CD4-positive, alpha-beta T cell treated with Interleukin-2 at 100 ng/mL for 4 hours (primary cell): ENCODE data around the gene ATXN3.
"Not testable (repeated sequence)": the region's sequence is repeated elsewhere in the genome, so short reads cannot be mapped to it uniquely, and the experiment has no call there.

Experiments
- DNase-seq: peaks from one replicate; pipeline ENCODE4 v3.0.0-alpha.2; 2020; ENCODE audit warnings: low spot score

The ATXN3 gene

GRCh38 chr14:92058006-92058917 is 48.1 kb downstream of the ATXN3 start:
- DNase-seq, result no peak

DNA sequence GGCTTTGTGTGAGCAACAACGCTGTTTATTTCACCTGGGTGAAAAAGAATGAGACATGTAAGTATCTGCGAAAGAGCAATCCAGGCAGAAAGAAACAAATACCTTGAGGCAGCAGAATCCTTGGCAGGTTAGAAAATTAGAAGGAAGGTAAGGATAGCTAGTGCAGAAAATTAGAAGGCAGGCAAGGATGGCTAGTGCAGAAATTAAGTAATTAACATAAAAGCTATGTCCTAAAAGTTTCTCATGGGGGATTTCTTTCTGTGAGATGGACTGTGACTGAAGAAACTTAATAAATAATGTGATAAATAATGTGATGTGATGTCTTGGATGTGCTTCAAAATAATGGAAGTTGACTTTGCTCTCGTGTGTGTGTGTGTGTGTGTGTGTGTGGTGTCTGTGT is 56.6 kb downstream of the ATXN3 start:
- DNase-seq, result no peak

- not testable (repeated sequence) for DNase-seq
Measured at GRCh38 chr14:92049221-92049620, 57.2 kb downstream of the ATXN3 start.

- DNase-seq, result not testable (repeated sequence)
Measured at GRCh38 chr14:92045904-92046303, 60.5 kb downstream of the ATXN3 start.

- DNase-seq, result not testable (repeated sequence)
Measured at GRCh38 chr14:92041766-92042165, 64.6 kb downstream of the ATXN3 start.

DNA sequence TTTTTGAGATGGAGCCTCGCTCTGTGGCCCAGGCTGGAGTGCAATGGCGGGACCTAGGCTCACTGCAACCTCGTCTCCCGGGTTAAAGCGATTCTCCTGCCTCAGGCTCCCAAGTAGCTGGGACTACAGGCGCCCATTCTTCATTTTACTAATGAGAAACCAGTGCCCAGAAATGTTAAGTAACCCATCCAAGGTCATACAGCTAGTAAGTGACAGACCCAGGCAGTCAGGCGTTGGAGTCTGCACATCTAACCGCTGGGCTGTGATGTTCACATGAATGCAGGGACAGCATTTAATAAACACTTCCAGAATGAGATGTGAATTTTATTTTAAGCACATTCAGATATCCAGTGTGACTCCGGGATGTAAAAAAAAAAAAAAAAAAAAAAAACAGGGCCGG is 65.2 kb downstream of the ATXN3 start:
- DNase-seq, result no peak

DNA sequence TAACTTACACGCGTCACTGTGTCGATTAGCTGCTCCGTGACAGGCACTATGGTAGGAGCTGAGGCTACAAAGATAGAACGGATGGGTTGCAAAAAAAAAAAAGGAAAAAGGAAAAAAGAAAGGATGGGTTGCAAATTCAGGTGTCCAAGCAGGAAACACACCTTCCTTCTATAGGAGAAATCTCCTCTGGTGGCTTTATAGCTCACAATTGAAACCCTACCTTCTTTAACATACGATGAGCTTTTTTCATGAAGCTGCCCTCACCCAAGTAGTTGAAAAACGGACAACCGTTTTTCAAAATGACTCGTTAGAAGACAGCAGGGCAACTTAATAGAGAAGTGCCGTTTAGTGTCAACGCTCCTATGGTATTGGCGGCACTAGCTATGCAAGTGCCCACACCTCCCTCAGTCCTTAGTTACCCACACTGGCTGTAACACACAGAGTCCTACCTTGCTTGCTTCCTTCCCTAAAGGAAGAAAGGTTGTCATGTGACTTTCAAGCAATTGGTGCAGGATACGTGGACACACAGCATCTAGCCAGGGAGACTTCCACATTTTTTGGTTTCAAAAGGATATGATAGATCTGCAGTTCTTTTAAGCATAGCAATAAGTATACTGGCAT is 65.8 kb downstream of the ATXN3 start:
- DNase-seq, result peak; percentile 6

GRCh38 chr14:92039719-92040430 is 66.5 kb downstream of the ATXN3 start, which contains the start of gene TRIP11:
Gene TRIP11, minus strand, starts transcription at chr14:92040059. Its CDS starts 374 bp downstream, at chr14:92039685.
- peak; percentile 96 for DNase-seq

- peak; percentile 11 for DNase-seq
Measured at GRCh38 chr14:92039063-92039718, 67.2 kb downstream of the ATXN3 start.

DNA sequence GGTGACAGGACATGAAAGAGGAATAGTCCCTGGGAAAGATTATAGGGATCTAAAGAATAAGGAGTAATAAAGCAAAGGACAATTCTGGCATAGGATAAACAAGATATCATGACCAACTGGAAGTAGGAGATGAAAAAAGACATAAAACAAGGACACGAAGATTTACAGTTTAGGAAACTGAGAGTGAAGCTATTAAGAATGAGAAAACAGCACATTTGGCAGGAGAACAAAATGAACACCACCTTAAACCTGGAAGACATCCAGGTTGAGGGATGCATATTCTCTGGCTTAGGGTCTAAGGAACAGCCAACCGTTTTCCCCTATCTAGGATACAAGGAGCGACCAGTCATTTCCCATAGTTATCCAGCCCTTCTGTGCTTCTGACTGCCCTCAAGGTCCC is 68.4 kb downstream of the ATXN3 start:
- DNase-seq, result no peak

- DNase-seq, result no peak
Measured at GRCh38 chr14:92035890-92036289, 70.5 kb downstream of the ATXN3 start.

DNA sequence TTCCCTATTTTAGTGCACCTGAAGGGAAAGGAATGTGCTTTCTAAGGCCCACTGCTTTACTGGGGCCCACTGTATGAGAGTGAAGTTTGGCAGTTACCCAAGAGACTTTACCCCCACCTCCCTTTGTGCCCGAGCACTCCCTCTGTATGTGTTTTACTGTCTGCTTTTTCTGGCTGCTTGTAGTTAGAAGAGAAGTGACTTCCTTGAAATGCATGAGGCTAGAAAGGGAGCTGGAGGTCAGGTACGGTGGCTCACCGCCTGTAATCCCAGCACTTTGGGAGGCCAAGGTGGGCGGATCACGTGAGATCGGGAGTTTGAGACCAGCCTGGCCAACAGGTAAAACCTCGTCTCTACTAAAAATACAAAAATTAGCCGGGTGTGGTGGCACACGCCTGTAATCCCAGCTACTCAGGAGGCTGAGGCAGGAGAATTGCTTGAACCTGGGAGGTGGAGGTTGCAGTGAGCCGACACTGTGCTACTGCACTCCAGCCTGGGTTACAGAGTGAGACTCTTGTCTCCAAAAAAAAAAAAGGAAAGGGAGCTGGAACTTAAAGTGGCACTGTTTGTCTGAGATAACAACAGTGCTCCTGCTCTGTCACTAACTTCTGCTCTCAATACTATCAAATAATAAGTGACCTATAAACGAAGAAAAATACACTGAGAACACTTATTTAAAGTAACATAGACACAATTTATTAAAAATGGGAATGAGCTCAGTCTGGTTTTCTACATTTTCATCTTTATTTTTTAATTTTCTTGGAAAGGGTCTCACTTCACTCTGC is 72.3 kb downstream of the ATXN3 start:
- DNase-seq, result no peak

DNA sequence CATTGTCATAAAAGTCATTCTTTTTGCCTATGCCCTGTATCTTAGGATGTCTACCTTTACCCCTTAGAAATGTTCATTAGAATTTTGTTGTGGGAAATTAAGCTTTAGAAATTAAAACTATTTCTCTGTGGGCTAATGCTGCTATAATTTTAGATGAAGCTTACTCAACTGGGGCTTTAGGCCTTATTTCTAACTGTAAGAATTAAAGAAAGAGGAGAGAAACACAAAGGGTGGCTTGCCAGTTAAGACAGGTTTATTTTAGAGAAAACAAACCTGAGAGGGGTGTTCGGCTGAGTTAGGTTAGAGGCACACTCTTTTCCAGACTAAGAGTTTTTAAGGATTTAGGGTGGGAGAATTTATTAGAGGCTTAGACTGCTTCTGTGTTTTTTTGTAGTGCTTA is 72.9 kb downstream of the ATXN3 start:
- no peak for DNase-seq

DNA sequence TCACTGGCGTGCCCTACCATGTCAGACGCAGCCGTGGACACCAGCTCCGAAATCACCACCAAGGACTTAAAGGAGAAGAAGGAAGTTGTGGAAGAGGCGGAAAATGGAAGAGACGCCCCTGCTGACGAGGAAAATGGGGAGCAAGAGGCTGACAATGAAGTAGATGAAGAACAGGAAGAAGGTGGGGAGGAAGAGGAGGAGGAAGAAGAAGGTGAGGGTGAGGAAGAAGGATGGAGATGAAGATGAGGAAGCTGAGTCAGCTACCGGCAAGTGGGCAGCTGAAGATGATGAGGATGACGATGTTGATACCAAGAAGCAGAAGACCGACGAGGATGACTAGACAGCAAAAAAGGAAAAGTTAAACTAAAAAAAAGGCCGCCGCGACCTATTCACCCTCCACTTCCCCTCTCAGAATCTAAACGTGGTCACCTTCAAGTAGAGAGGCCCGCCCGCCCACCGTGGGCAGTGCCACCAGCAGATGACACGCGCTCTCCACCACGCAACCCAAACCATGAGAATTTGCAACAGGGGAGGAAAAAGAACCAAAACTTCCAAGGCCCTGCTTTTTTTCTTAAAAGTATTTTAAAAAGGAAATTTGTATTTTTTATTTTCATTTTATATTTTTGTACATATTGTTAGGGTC is 79.7 kb downstream of the ATXN3 start:
- no peak for DNase-seq

DNA sequence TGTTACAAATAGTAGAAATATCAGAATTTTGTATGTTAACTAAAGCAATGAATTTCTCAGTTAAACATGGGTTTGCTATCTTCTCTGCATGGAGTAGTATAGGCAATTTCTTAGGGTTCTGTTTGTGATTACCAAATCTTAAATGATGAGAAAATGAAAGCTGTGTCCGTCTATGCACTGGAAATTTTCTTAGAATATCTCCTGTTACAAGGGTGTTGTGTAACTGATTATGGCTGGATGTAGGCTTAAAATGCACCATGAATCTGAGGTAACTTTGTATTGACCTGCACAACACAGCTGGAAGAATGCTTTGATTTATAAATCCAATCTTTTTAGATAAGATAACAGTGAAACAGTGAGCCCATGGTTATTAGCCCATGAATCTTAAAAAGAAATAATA is 84.3 kb downstream of the ATXN3 start:
- DNase-seq, result no peak

DNA sequence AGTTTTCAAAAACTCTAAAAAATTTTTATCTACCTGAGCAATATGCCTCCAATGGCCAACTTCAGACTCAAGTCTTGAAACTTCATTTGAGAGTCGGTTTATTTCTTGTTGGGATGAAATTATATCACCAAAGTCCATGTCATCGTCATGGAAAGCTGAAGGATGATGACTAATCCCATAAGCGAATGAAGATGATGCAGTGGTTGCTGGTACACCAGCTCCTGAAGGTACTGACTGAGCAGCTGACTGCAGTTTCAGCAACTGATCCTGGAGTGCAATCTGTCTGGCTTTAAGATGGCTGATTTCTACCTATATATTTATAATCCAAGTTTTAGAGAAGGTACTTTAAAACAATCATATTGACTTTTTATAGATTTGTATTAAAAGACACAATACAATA is 84.9 kb downstream of the ATXN3 start:
- DNase-seq, result no peak

DNA sequence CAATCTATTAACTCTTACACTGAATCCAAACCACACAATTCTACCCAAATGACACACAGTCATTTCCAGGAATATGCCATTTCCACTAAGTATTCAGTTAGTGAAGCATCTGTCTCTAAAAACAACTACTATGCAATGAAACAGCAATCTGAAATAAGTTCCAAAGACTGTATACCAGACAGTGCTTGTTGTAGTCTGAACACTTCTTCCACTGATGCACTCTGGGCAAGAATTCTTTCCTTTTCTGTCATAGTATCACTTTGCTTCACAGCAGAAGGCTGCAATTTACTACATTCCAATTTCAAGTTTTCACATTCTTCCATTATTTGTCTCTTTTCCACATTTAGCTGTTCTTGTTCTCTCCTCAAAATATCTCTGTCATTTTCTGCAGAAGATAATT is 92.3 kb downstream of the ATXN3 start:
- DNase-seq, result no peak

DNA sequence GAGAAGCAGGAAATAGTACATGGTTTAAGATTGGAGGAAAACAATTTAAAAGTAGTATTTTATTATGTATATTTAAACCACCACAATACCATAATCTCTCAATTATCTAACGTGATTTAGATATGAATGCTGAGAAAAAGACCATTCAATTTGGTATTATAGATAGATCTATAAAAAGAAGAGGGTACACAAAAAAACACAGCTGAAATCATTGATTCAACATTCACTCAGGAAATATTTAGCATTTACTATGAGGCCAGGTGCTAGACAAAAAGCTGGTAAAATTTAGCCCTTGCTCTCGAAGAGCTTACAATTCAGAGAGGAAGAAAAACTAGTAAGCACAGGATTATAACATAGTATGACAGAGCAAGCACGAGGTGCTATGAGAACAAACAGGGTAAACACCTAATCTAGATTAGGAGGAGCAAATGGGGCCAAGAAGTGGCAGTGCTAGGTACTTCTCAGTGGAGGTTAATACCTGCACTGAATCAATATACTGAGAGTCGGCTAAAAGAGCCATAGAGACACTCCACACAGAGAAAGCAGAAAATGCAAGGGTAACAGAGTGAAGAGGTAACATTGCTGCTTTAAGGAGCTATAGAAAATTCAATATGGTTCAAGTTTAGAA is 94.1 kb downstream of the ATXN3 start:
- no peak for DNase-seq

- DNase-seq, result no peak
Measured at GRCh38 chr14:92010644-92011043, 95.7 kb downstream of the ATXN3 start.

DNA sequence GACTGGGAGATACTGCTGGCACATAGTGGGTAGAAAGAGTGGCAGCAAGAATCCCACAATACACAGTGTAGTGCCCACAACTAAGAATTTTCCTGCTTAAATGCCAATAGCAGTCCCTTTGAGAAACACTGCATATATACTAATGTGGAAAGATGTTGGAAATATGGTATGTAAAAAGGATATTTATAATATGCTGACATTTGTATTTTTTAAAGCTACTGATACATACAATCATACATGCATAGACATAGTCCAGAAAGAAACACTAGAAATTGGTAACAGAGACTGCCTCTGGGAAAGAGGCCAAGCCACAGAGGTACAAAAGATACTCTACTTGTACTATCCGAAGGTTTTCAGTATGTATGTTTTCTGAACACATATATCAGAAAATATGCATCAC is 96.8 kb downstream of the ATXN3 start:
- no peak for DNase-seq
